Activated T-helper 17 cell treated with anti-CD3 and anti-CD28 coated beads, Interleukin-2, amount 50 U/mL, for 72 hours (primary cell): Measurements from ENCODE around the gene NRARP. TPM values are rescaled to one million over a fixed set of nuclear protein-coding genes. Genes with fewer than 3 reads are reported as not detected.
A peak's percentile ranks its signal among the peaks of the same experiment; 100 is the strongest.
"Not testable (repeated sequence)": the region's sequence is repeated elsewhere in the genome, so short reads cannot be mapped to it uniquely, and the experiment has no call there.

Experiments
- ATAC-seq: fragments of 150-1000 bp; cut with Tn5 transposase; replicated peaks from 2 replicates; pipeline ENCODE4 v1.10.0; 2021; ENCODE audit warnings: mild to moderate bottlenecking, moderate library complexity
- H3K27ac Mint-ChIP-seq: one replicate; pipeline ENCODE4 v1.8.0; 2022; ENCODE audit warnings: mixed read lengths
- H3K27me3 Mint-ChIP-seq: one replicate; pipeline ENCODE4 v1.8.0; 2022; ENCODE audit warnings: mixed read lengths
- H3K36me3 Mint-ChIP-seq: one replicate; pipeline ENCODE4 v1.8.0; 2022; ENCODE audit warnings: low read depth, mild to moderate bottlenecking, mixed read lengths
- H3K4me1 Mint-ChIP-seq: one replicate; pipeline ENCODE4 v1.8.0; 2022; ENCODE audit warnings: mixed read lengths
- H3K4me3 Mint-ChIP-seq: one replicate; pipeline ENCODE4 v1.8.0; 2022; ENCODE audit warnings: mild to moderate bottlenecking, mixed read lengths
- H3K9me3 Mint-ChIP-seq: one replicate; pipeline ENCODE4 v1.8.0; 2022; ENCODE audit warnings: mixed read lengths
- total RNA-seq, 2 donors: library from RNA; stranded (reverse); gene quantifications; one replicate each; pipeline ENCODE4 v1.2.3, GENCODE V29; 2022

Gene NRARP
- total RNA-seq, 2 donors from 2014 or later, result 0.66 to 0.86 TPM

DNA sequence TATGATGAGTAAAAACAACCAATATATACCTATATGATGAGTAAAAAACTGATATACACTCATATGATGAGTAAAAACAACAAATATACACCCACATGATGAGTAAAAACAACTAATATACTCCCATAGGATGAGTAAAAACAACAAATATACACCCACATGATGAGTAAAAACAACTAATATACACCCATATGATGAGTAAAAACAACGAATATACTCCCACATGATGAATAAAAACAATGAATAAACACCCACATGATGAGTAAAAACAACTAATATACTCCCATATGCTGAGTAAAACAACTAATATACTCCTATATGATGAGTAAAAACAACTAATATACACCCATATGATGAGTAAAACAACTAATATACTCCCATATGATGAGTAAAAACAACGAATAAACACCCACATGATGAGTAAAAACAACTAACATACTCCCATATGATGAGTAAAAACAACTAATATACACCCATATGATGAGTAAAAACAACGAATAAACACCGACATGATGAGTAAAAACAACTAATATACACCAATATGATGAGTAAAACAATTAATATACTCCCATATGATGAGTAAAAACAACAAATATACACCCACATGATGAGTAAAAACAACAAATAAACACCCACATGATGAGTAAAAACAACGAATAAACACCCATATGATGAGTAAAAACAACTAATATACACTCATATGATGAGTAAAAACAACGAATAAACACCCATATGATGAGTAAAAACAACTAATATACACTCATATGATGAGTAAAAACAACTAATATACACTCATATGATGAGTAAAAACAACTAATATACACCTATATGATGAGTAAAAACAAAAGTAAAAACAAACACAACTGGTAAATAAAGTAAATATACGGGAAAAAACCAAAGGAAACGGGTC lies 25.8 kb upstream of the NRARP start:
- Mint-ChIP-seq H3K27ac (peak overlapping the region; percentile 79), H3K27me3 (peaks cover 13% of the 10 kb centered on the region)
- not testable (repeated sequence) for H3K36me3 Mint-ChIP-seq, H3K4me3 Mint-ChIP-seq, H3K9me3 Mint-ChIP-seq, ATAC-seq, H3K4me1 Mint-ChIP-seq

DNA sequence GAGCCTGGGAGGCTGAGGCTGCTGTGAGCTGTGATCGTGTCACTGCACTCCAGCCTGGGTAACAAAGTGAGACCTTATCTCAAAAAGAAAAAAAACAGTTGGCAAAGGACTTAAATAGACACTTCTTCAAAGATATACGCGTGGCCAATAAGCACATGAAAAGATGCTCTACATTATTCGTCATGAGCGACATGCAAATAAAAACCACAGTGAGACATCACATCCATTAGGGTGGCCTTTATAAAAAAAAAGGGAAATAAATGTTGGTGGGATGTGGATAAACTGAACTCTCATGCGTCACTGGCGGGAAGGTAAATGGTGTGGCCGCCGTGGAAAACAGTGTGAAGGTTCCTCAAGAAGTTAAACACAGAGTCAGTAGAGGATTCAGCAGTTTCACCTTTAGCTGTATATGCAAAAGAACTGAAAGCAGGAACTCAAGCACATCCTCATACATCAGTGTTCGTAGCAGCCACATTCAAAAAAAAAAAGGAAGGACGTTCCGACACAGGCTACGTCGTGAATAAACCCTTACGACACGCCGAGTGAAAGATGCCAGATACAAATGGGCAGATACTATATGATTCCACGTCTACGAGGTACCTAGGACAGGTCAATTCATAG lies 24.5 kb upstream of the NRARP start:
- H3K9me3 Mint-ChIP-seq, result peaks cover 9% of the 10 kb centered on the region
- H3K4me3 Mint-ChIP-seq, result peak overlapping the region; percentile 29
- H3K27ac Mint-ChIP-seq, result peak overlapping the region; percentile 76
- peaks cover 9% of the 10 kb centered on the region for H3K36me3 Mint-ChIP-seq
- peak; percentile 47 for ATAC-seq
- H3K27me3 Mint-ChIP-seq, result peaks cover 13% of the 10 kb centered on the region
- H3K4me1 Mint-ChIP-seq, result peaks cover 5% of the 10 kb centered on the region

DNA sequence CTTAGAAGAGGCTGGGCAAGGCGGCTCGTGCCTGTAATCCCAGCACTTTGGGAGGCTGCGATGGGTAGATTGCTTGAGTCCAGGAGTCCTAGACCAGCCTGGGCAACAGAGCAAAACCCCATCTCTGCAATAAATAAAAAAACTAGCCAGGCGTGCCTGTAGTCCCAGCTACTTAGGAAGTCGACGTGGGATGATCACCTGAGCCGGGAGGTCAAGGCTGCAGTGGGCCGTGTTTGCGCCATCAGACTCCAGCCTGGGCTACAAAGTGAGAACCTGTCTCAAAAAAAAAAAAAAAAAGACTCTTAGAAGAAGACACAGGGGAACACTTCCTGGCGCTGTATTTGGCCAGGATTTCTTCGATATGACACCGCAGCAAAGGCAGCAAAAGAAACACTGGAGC lies 23.7 kb upstream of the NRARP start:
- no peak overlapping the region for H3K4me3 Mint-ChIP-seq
- H3K9me3 Mint-ChIP-seq, result peaks cover 9% of the 10 kb centered on the region
- no peak for ATAC-seq
- peaks cover 5% of the 10 kb centered on the region for H3K4me1 Mint-ChIP-seq
- H3K27me3 Mint-ChIP-seq, result peaks cover 13% of the 10 kb centered on the region
- H3K27ac Mint-ChIP-seq, result no peak overlapping the region
- H3K36me3 Mint-ChIP-seq, result peaks cover 9% of the 10 kb centered on the region

DNA sequence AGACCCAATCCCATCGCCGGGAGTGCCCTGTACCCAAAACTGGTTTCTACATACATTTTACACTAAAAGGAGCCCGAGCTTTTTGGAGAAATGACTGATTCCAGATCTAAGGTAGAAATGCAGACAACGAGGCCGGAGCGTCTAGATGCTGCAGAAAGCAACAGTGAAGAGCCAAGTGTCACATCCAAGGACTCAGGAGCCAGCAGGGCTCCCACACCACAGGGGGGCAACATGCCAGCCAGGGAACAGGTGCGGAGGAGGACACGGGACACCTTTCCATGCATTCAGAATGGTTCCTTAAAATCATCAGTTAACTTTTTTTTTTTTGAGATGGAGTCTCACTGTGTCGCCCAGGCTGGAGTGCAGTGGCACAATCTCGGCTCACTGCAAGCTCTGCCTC lies 23.1 kb upstream of the NRARP start:
- no peak for ATAC-seq
- Mint-ChIP-seq H3K4me1 (peaks cover 5% of the 10 kb centered on the region), H3K9me3 (peaks cover 9% of the 10 kb centered on the region), H3K27me3 (peaks cover 13% of the 10 kb centered on the region), H3K27ac (no peak overlapping the region), H3K4me3 (no peak overlapping the region), H3K36me3 (peaks cover 9% of the 10 kb centered on the region)

DNA sequence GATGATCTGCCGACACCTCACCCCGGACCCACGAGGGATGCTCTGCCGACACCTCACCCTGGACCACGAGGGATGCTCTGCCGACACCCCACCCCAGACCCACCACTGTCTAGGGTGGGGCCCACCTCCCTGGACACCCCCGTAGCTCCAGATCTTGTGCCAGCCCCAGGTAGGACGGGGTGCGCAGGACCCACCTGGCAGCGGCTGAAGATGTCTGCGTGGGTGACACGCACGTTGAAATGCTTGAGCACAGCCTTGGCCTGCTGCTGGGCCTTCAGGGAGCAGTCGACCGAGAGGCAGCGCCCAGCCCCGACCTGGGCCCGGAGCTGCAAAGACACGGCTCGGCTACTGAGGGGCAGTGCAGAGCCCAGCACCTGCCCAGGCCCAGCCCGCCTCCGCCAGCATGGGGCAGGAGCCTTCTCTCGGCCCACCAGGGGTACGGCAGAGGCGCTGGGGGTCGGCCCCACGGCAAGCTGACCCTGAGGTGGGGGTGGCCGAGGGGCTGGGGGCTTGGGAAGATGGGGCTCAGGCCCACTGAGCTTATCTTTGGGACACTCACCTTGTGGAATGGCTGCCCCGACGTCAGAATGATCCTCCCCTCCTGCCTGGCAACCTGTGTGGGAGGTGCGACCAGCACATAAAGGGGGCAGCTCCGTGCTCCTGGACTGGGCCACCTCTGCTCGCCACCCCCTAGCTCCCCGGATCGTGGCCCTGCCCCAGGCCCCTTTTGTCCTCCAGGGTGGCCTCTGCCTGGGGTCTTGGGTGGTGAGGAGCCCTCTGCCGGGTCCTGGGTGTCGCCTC lies 21.7 kb upstream of the NRARP start:
- Mint-ChIP-seq H3K4me3 (no peak overlapping the region), H3K9me3 (peaks cover 9% of the 10 kb centered on the region)

DNA sequence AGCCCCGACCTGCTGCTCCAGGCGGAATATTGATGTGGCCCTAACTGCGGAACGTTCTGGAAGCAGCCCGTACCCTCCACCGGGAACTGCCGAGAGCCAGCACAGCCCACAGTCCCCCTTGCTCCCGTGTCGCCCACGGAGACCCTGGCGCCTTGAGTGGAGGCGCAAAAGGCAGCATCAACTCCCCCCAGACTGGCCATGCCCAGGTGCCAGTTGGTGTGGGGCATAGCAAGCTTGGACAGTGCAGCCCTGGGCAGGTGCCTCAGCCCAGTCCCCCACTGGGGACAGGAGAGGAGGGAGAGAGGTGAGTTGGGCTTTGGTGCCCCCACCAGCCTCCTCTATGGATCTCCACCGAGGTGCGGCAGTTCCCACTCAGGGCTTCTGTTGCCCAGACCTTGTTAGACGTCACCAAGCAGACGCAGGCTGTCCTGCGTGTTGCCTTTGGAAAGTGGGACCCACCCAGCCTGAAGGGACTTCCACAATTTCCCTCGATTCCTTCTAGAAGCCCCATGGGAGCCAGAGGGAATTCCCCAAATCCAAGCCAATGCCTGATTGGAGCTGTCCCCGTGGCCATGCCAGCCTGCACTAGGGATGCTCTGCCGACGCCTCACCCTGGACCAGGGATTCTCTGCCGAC lies 19.8 kb upstream of the NRARP start:
- Mint-ChIP-seq H3K27ac (no peak overlapping the region), H3K4me1 (peaks cover 4% of the 10 kb centered on the region), H3K4me3 (no peak overlapping the region), H3K27me3 (peaks cover 12% of the 10 kb centered on the region), H3K36me3 (no peaks in the 10 kb centered on the region), H3K9me3 (peaks cover 2% of the 10 kb centered on the region)
- no peak for ATAC-seq

More for the DNA sequence above, 21.7 kb upstream of the NRARP start:
- H3K27me3 Mint-ChIP-seq, result peaks cover 13% of the 10 kb centered on the region
- H3K36me3 Mint-ChIP-seq, result peaks cover 9% of the 10 kb centered on the region
- peaks cover 5% of the 10 kb centered on the region for H3K4me1 Mint-ChIP-seq
- ATAC-seq, result no peak
- H3K27ac Mint-ChIP-seq, result no peak overlapping the region

DNA sequence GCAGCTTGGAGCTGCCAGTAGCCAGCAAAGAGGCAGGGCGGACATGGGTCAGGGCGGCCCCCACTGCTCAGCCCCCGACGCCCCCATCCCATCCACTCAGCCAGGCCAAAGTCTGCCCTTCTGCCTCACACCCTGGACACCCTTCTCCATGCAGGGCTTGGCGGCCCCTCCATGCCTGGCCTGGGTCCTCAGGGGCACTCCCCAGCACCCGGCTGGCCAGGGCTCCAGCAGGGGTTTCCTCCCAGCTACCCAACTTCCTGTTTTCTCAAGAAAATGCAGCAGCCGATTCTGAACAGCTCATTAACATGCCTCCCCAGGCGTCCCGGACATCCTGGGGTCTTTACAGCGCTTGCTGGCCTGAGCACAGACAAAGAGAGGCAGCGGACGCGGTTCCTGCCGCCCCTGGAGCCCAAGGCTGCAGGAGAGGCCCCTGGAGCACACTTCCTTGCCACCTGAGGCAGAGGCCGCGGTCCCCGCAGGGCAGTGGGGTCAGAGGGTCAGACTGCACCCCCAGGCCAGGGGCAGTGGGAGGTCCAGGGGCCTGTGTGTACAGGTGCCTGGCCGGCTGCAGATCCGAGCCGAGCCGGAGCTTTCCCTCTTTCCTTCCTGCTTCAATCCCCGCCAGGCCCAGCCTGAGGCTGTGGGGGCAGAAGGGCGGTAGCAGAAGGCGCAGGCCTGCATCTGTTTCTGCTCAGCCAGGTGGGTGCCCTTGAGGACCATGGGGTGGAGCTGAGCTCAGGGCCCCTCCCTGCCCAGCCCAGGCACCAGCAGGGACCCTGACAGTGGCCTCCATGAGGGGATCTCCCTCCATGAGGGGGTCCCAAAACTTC lies 18.7 kb upstream of the NRARP start:
- no peaks in the 10 kb centered on the region for H3K9me3 Mint-ChIP-seq
- peaks cover 3% of the 10 kb centered on the region for H3K27me3 Mint-ChIP-seq
- no peaks in the 10 kb centered on the region for H3K4me1 Mint-ChIP-seq
- H3K4me3 Mint-ChIP-seq, result no peak overlapping the region
- H3K36me3 Mint-ChIP-seq, result no peaks in the 10 kb centered on the region
- no peak overlapping the region for H3K27ac Mint-ChIP-seq
- peak; percentile 28 for ATAC-seq

DNA sequence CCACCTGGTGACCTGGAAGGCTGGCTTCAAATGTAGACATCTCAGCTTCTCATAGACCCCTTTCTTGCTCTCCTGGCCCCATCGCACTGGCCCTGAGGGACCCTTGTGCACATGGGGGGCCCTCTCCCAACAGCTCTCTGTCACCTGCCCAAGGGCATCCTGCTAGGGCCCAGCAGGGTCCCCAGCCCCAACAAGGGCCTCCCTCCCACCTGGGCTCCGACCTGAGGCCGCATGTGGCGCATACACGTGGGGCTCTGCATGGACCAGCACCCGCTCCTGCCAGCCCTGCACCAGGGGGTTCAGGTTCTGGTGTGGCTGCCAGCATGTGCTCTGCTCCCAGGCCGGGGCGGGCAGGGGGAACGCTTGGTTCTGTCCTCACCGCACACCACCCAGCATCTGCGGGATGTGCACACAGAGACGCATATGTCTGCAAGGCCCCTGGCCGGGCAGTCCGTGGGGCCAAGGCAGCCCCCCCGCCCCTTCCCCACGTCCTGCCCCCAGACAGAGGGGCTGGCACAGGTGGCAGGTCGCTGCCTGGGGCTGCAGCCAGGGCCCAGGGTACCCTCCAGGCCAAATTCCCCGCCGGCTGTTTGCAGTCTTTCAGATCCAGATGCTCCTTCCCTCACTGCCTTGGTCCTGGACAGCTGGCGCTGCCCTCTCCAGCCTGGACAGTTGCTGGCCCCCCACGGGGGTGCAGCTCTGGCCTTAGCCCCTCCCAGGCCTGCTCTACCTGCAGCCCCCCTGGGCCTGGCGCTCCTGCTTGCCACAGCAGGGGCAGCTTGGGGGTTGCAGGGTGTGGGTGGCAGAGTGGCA lies 17.9 kb upstream of the NRARP start:
- H3K9me3 Mint-ChIP-seq, result no peaks in the 10 kb centered on the region
- H3K27me3 Mint-ChIP-seq, result peaks cover under 1% of the 10 kb centered on the region
- H3K27ac Mint-ChIP-seq, result no peak overlapping the region
- no peak overlapping the region for H3K4me3 Mint-ChIP-seq
- H3K36me3 Mint-ChIP-seq, result no peaks in the 10 kb centered on the region
- H3K4me1 Mint-ChIP-seq, result no peaks in the 10 kb centered on the region
- ATAC-seq, result no peak

DNA sequence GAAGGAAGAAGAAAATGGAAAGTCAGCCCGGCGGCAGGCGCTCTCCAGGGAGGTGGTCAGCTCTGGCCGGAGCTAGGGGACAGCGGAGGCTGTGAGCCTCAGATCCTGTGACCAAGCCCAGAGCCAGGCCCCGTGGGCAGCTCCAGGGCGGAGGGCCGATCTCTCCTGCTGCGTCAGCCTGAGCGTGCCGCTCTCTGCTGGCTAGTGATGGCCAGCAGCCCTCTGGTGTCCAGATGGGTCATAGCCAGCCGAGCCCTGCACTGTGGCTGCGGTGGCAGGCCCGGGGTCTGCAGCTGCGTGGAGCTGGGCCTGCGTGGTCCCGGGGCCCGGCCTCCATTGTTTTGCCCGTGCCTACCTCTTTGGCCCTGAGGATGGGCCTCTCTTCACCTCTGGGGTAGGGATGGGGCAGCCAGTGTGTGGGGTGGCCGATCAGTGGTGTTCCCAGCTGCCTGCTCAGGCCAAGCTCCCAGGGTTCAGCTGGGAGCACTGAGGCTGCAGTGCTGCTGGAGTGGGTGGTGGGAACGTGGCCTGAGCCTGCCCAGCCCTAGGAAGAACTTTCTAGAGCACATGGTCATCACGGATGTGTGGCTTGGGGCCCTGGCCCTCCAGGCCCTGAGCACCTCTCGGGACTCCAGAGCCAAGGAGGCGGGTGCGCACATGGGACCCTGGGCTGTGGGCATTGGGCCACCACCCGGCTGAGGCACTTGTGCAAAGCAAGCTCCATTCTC lies 17.1 kb upstream of the NRARP start:
- no peak overlapping the region for H3K27ac Mint-ChIP-seq
- H3K9me3 Mint-ChIP-seq, result no peaks in the 10 kb centered on the region
- no peaks in the 10 kb centered on the region for H3K27me3 Mint-ChIP-seq
- no peak overlapping the region for H3K4me3 Mint-ChIP-seq
- no peaks in the 10 kb centered on the region for H3K4me1 Mint-ChIP-seq
- ATAC-seq, result no peak
- H3K36me3 Mint-ChIP-seq, result no peaks in the 10 kb centered on the region

DNA sequence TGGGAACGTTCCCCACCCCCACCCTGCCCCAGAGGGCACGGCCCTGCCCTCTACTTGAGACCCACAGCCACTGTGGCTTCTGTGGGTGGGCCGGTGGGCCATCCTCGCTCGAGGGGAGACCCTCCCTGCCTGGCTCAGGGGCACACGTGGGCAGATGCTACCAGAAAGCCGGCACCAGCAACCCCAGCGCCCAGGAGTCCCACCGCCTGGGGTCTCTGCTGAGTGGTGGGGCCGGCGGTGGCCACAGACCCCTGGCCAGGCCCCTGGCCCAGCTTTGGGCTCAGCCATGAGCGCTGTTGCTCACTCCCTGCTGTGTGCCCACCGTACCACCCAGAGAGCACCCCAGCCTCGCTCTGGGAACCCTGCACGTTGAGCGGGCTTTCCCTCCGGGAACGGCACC lies 16.5 kb upstream of the NRARP start:
- H3K4me3 Mint-ChIP-seq, result no peak overlapping the region
- no peaks in the 10 kb centered on the region for H3K27me3 Mint-ChIP-seq
- ATAC-seq, result no peak
- no peaks in the 10 kb centered on the region for H3K36me3 Mint-ChIP-seq
- no peaks in the 10 kb centered on the region for H3K4me1 Mint-ChIP-seq
- no peaks in the 10 kb centered on the region for H3K9me3 Mint-ChIP-seq
- H3K27ac Mint-ChIP-seq, result no peak overlapping the region

DNA sequence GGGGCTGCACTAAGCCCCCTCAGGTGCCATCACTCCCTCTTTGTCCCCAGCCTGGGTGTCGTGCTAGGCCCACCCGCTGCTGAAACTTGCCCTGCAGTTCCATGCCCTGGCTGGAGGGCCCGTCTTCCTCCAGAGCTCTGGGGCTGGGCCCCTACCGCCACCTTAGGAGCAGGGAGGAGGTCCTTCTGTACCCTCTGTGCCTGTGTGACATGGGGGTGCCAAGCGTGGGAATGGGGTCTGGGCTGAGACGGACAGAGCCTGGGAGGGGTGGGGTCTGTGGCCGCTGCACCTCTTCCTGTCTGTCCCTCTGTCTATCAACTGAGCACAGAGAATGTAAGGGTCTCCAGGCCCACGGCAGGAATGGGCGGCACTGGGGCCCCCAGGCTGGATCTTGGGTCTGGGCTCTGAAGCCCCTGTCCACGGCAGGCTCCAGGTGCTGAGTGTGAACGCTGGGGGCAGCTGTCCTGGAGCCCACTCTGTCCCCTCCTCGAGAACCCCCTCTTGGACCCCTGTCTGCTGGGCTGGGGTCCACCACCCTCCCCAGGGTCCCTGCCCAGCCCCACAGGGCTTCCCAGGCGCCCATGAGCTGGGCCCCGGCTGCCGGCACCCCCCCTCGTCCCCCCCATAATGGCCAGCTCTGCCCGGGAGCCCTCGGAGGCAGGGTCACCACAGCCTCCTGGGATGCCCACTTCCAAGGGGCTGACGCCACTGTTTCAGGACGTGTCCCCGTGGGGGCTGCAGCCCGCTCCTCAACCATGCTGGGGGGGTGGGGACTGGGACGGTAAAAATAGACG lies 15.8 kb upstream of the NRARP start:
- no peaks in the 10 kb centered on the region for H3K36me3 Mint-ChIP-seq
- H3K27me3 Mint-ChIP-seq, result no peaks in the 10 kb centered on the region
- no peak for ATAC-seq
- no peak overlapping the region for H3K27ac Mint-ChIP-seq
- H3K9me3 Mint-ChIP-seq, result no peaks in the 10 kb centered on the region
- no peak overlapping the region for H3K4me3 Mint-ChIP-seq
- no peaks in the 10 kb centered on the region for H3K4me1 Mint-ChIP-seq
